ENCODE measurements around the gene TENT4B. TPM values are rescaled to one million over a fixed set of nuclear protein-coding genes. Genes with fewer than 3 reads are reported as not detected.

Gene TENT4B
- total RNA-seq, 1 experiment from 2014 or later = 11.4 TPM

DNA sequence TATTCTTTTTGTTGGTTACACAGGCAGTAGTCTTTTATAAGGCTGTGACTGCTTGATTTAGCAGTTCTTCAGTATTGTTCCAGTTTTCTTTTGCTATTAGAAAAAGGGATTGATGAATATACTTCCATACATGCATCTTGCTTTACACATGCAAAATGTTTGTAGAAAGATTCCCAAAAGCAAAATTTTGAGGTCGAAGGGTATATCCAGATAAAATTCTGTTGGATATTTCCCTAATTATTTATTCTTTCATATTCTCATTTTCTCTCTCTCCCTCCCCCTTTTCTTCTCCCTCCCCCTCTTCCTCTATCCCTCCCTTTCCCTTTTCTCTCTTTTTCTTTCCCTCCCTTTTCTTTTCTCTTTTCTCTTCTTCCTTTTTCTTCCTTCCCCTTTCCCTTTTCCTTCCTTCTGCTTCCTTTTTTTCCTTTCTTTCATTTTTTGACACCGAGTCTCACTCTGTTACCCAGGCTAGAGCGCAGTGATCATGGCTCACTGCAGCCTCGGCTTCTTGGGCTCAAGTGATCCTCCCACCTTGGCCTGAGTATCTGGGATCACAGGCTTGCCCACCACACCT, 66.4 kb downstream of the TENT4B start:
- no TSS peak for BruUV-seq (replicated peaks)
- no peaks in the 10 kb centered on the region for H3K9me2 ChIP-seq (ENCODE audit: insufficient read depth)
- H3K27me3 ChIP-seq (ENCODE audit: insufficient read depth, low read depth) = no peaks in the 10 kb centered on the region
- ChIA-PET CTCF (no interaction called here), POLR2A (ENCODE audit: unreplicated experiment) (no interaction called here)
- intact Hi-C loops (cut with micrococcal nuclease; ENCODE audit: unreplicated experiment) = loop anchor here (10.0 kb wide), 1 partner anchor 105 kb away; no protein-coding TSS in a partner anchor
- no peaks in the 10 kb centered on the region for H3K9me3 ChIP-seq (ENCODE audit: insufficient read depth, low read depth)
- H3K36me3 ChIP-seq (ENCODE audit: low read depth) = peaks cover 16% of the 10 kb centered on the region; the same call in 1 of the 2 replicates
- H4K20me1 ChIP-seq (ENCODE audit: insufficient read depth) = no peaks in the 10 kb centered on the region
- H3K4me2 ChIP-seq = no peak overlapping the region
- no peak overlapping the region for H3K4me3 ChIP-seq
- no peak overlapping the region for H3K27ac ChIP-seq
- H3K79me2 ChIP-seq (ENCODE audit: low read depth) = no peaks in the 10 kb centered on the region
- no peak overlapping the region for H2AFZ ChIP-seq
- no peak for DNase-seq
- H3F3A ChIP-seq (ENCODE audit: insufficient read depth, low read depth) = no peaks in the 10 kb centered on the region
- no peaks in the 10 kb centered on the region for H3K4me1 ChIP-seq (replicated peaks; ENCODE audit: insufficient read depth)
- TF ChIP-seq, protein P1, sequence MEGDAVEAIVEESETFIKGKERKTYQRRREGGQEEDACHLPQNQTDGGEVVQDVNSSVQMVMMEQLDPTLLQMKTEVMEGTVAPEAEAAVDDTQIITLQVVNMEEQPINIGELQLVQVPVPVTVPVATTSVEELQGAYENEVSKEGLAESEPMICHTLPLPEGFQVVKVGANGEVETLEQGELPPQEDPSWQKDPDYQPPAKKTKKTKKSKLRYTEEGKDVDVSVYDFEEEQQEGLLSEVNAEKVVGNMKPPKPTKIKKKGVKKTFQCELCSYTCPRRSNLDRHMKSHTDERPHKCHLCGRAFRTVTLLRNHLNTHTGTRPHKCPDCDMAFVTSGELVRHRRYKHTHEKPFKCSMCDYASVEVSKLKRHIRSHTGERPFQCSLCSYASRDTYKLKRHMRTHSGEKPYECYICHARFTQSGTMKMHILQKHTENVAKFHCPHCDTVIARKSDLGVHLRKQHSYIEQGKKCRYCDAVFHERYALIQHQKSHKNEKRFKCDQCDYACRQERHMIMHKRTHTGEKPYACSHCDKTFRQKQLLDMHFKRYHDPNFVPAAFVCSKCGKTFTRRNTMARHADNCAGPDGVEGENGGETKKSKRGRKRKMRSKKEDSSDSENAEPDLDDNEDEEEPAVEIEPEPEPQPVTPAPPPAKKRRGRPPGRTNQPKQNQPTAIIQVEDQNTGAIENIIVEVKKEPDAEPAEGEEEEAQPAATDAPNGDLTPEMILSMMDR (conservative IDR thresholded peaks at IDR 0.05) = no peak
- TF ChIP-seq EZH2 (IDR thresholded peaks at IDR 0.05; ENCODE audit: low read depth) = no peak

DNA sequence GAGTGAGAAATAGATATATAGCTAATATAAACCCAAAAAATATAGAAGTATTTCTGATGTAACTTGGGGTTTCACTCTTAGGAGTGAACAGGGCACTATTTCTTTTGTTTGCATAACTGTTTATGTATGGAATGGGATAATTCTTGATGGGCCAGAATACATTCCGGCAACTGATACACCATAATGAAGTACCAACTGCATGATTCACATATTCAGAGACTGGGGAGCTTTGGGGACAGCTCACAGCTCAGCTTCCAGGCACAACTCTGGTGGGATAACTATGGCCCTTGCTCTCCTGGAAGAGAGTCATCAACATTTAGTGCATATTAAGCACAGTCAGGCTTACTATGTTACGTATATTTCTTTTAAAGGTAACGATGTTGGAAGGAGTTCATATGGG, 71.2 kb downstream of the TENT4B start:
- TF ChIP-seq, protein P1 (conservative IDR thresholded peaks at IDR 0.05) = no peak
- TF ChIP-seq EZH2 (IDR thresholded peaks at IDR 0.05; ENCODE audit: low read depth) = no peak
- Histone ChIP-seq H3K9me2 (ENCODE audit: insufficient read depth) (no peaks in the 10 kb centered on the region), H4K20me1 (ENCODE audit: insufficient read depth) (no peaks in the 10 kb centered on the region), H3K4me2 (no peak overlapping the region), H3K4me1 (replicated peaks; ENCODE audit: insufficient read depth) (no peaks in the 10 kb centered on the region), H3K4me3 (no peak overlapping the region), H3K79me2 (ENCODE audit: low read depth) (no peaks in the 10 kb centered on the region), H3F3A (ENCODE audit: insufficient read depth, low read depth) (no peaks in the 10 kb centered on the region), H3K27me3 (ENCODE audit: insufficient read depth, low read depth) (no peaks in the 10 kb centered on the region), H2AFZ (no peak overlapping the region), H3K27ac (no peak overlapping the region), H3K9me3 (ENCODE audit: insufficient read depth, low read depth) (no peaks in the 10 kb centered on the region), H3K36me3 (ENCODE audit: low read depth) (peaks cover 4% of the 10 kb centered on the region; the same call in 1 of the 2 replicates)
- POLR2A ChIA-PET (ENCODE audit: unreplicated experiment) = interaction anchor here (0.6 kb wide), 1 partner anchor 129 kb away, joined by 4 read pairs; no protein-coding TSS in a partner anchor
- intact Hi-C loops (cut with micrococcal nuclease; ENCODE audit: unreplicated experiment) = no loop called here
- DNase-seq = no peak
- no TSS peak for BruUV-seq (replicated peaks)
- CTCF ChIA-PET = no interaction called here

- H3K36me3 ChIP-seq (ENCODE audit: low read depth) = peaks cover 4% of the 10 kb centered on the region; the same call in 1 of the 2 replicates
- no peaks in the 10 kb centered on the region for H3K4me1 ChIP-seq (replicated peaks; ENCODE audit: insufficient read depth)
- POLR2A ChIA-PET (ENCODE audit: unreplicated experiment) = no interaction called here
- H3K4me3 ChIP-seq = no peak overlapping the region
- CTCF ChIA-PET = no interaction called here
- no peaks in the 10 kb centered on the region for H3K79me2 ChIP-seq (ENCODE audit: low read depth)
- H4K20me1 ChIP-seq (ENCODE audit: insufficient read depth) = no peaks in the 10 kb centered on the region
- no peaks in the 10 kb centered on the region for H3K9me3 ChIP-seq (ENCODE audit: insufficient read depth, low read depth)
- H3K27ac ChIP-seq = no peak overlapping the region
- DNase-seq = no peak
- no peak overlapping the region for H3K4me2 ChIP-seq
- H3K27me3 ChIP-seq (ENCODE audit: insufficient read depth, low read depth) = no peaks in the 10 kb centered on the region
- no peaks in the 10 kb centered on the region for H3F3A ChIP-seq (ENCODE audit: insufficient read depth, low read depth)
- no peaks in the 10 kb centered on the region for H3K9me2 ChIP-seq (ENCODE audit: insufficient read depth)
- intact Hi-C loops (cut with micrococcal nuclease; ENCODE audit: unreplicated experiment) = no loop called here
- H2AFZ ChIP-seq = no peak overlapping the region
- no peak for TF ChIP-seq EZH2 (IDR thresholded peaks at IDR 0.05; ENCODE audit: low read depth)
- TF ChIP-seq, protein P1 (conservative IDR thresholded peaks at IDR 0.05) = no peak
- BruUV-seq (replicated peaks) = no TSS peak
Observed at GRCh38 chr16:50227120-50227519, 74.0 kb downstream of the TENT4B start.
